PC-3 (cell line): Measurements from ENCODE around the gene WDR86.

Source experiments
- EZH2 ChIP-seq: fragments of 300-600 bp; sonication (generic); IDR thresholded peaks from one replicate; pipeline ENCODE4 v1.6.1; 2017; ENCODE audit warnings: antibody characterized with exemption, mild to moderate bottlenecking, low read length; ENCODE audit not compliant: unreplicated experiment
- EZH2phosphoT487 ChIP-seq: fragments of 300-600 bp; sonication (generic); IDR thresholded peaks from 2 replicates; pipeline ENCODE4 v1.6.1; 2018; ENCODE audit warnings: mild to moderate bottlenecking, antibody characterized with exemption, low read length, borderline replicate concordance
- TF ChIP-seq, protein P1 (sequence below): fragments of 300-600 bp; sonication (generic); conservative IDR thresholded peaks from 2 replicates; pipeline ENCODE4 v1.5.1; 2017; ENCODE audit warnings: antibody characterized with exemption, low read depth, mild to moderate bottlenecking, low read length

DNA sequence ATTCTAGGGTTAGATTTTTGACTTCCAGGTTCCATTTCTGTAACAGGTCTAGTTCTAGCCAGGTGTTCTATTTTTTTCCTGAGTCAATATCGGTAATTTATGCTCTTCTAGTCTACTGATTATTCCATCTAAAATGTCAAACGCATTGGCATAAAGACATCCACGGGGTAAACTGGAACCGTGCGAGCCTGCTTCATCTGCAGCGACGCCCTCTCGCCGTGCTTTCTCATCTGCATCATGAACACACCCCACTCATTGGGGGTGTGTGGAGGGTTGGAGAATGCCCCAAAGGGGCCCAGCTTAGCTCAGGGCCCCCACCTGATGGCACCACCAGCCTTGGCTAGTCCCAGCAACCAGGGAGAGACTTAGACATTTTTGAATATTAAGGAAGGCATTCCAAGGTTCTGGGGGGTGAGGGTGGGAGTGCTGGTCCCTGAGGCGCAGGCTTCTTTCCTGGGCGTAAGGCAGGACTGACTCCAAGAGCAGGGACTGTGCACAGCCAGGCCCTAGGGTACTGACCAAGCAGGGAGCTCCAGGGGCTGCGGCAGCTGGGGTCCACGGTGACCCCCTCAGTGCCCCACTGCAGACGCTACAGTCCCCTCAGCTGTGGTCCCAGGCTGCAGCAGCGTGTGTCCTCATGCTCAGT is 43.0 kb upstream of the WDR86 start:
- TF ChIP-seq, protein P1, sequence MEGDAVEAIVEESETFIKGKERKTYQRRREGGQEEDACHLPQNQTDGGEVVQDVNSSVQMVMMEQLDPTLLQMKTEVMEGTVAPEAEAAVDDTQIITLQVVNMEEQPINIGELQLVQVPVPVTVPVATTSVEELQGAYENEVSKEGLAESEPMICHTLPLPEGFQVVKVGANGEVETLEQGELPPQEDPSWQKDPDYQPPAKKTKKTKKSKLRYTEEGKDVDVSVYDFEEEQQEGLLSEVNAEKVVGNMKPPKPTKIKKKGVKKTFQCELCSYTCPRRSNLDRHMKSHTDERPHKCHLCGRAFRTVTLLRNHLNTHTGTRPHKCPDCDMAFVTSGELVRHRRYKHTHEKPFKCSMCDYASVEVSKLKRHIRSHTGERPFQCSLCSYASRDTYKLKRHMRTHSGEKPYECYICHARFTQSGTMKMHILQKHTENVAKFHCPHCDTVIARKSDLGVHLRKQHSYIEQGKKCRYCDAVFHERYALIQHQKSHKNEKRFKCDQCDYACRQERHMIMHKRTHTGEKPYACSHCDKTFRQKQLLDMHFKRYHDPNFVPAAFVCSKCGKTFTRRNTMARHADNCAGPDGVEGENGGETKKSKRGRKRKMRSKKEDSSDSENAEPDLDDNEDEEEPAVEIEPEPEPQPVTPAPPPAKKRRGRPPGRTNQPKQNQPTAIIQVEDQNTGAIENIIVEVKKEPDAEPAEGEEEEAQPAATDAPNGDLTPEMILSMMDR, result no peak
- TF ChIP-seq EZH2 (no peak), EZH2phosphoT487 (no peak)
